ENCODE data around the gene ART1. TPM values are rescaled to one million over a fixed set of nuclear protein-coding genes. Genes with fewer than 3 reads are reported as not detected.
"Not testable (repeated sequence)": the region's sequence is repeated elsewhere in the genome, so short reads cannot be mapped to it uniquely, and the experiment has no call there.

Gene ART1
- total RNA-seq (under 1 TPM in 1 of 7 donors, not detected in 6; 0.15 TPM), polyA plus RNA-seq (not detected)
- long read RNA-seq, donor 1, partial matches to known transcripts: 0 of 2 reads
- long read RNA-seq, donor 1, other reads (novel, unspliced or antisense): 2 of 2 reads
- long read RNA-seq, donor 2: 0 reads
- long read RNA-seq, donor 3: 0 reads

GRCh38 chr11:3644817-3645235 is at the start of gene ART1:
TSS of gene ART1 (plus strand) at chr11:3645128. CDS start at chr11:3659214, 14,086 bp downstream.
- WGBS, 3 donors: 63 to 73% (median 68%) methylated on average over 4 of the region's 4 CpGs
- H3K27me3 ChIP-seq: no peaks in the 10 kb centered on the region
- DNase-seq: no peak
- H3K4me1 ChIP-seq (ENCODE audit: insufficient read depth): peaks cover 6% of the 10 kb centered on the region
- TF ChIP-seq POLR2A (IDR thresholded peaks at IDR 0.05): no peak
- no peak for TF ChIP-seq EP300 (IDR thresholded peaks at IDR 0.05)
- TF ChIP-seq, protein P1, sequence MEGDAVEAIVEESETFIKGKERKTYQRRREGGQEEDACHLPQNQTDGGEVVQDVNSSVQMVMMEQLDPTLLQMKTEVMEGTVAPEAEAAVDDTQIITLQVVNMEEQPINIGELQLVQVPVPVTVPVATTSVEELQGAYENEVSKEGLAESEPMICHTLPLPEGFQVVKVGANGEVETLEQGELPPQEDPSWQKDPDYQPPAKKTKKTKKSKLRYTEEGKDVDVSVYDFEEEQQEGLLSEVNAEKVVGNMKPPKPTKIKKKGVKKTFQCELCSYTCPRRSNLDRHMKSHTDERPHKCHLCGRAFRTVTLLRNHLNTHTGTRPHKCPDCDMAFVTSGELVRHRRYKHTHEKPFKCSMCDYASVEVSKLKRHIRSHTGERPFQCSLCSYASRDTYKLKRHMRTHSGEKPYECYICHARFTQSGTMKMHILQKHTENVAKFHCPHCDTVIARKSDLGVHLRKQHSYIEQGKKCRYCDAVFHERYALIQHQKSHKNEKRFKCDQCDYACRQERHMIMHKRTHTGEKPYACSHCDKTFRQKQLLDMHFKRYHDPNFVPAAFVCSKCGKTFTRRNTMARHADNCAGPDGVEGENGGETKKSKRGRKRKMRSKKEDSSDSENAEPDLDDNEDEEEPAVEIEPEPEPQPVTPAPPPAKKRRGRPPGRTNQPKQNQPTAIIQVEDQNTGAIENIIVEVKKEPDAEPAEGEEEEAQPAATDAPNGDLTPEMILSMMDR (IDR thresholded peaks at IDR 0.05): no peak
- no peaks in the 10 kb centered on the region for H3K9me3 ChIP-seq
- H3K36me3 ChIP-seq: no peaks in the 10 kb centered on the region
- H3K27ac ChIP-seq: no peak within 1 kb of the TSS
- no peak within 1 kb of the TSS for H3K4me3 ChIP-seq
- intact Hi-C loops (cut with DNase I): no loop called here

DNA sequence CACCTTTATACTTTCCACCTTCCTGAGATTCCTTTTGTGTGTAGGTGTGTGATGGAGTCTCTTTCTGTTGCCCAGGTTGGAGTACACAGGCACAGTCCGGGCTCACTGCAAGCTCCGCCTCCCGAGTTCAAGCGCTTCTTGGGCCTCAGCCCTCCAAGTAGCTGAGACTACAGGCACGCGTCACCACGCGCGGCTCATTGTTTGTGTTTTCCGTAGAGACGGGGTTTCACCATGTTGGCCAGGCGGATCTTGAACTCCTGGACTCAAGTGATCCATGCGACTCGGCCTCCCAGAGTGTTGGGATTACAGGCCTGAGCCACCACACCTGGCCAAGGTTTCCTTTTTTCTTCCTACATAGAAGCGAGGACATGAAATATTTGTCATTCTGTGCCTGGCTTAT is 47.2 kb upstream of the ART1 start:
- H3K36me3 ChIP-seq; intact Hi-C loops (cut with DNase I); H3K27ac ChIP-seq; H3K9me3 ChIP-seq; DNase-seq; H3K27me3 ChIP-seq; H3K4me1 ChIP-seq (ENCODE audit: insufficient read depth); H3K4me3 ChIP-seq: not testable (repeated sequence)
- WGBS, 3 donors: 93 to 97% (median 94%) methylated on average over 15 of the region's 15 CpGs

- H3K4me1 ChIP-seq (ENCODE audit: insufficient read depth); H3K36me3 ChIP-seq; intact Hi-C loops (cut with DNase I); H3K4me3 ChIP-seq; H3K27ac ChIP-seq; H3K27me3 ChIP-seq; DNase-seq; H3K9me3 ChIP-seq: not testable (repeated sequence)
- 73 to 78% (median 77%) methylated on average over 10 of the region's 10 CpGs for WGBS, 3 donors
Measured at GRCh38 chr11:3600201-3600600, 44.7 kb upstream of the ART1 start.

DNA sequence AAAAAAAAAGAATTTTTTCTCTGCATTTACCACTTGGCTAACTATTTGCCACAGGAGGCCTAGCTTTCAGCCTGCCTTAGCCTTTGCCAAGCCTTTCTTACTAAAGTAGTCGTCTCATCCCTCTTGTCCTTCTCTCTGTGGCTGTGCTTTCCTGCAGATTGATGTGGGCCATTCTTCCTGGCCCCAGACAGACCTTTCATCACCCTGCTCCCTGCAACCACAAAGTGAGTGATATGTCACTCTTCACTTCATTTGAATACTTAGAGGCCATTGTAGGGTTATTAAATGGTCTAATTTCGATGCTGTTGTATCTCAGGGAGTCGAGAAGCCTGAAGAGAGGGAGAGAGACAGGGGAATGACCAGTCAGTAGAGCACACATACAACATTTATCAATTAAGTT is 40.8 kb upstream of the ART1 start:
- no peaks in the 10 kb centered on the region for H3K36me3 ChIP-seq
- no peak overlapping the region for H3K27ac ChIP-seq
- no peak overlapping the region for H3K4me3 ChIP-seq
- no peak for TF ChIP-seq EP300 (IDR thresholded peaks at IDR 0.05)
- TF ChIP-seq POLR2A (IDR thresholded peaks at IDR 0.05): no peak
- TF ChIP-seq, protein P1 (IDR thresholded peaks at IDR 0.05): no peak
- 64 to 65% (median 64%) methylated on average over 3 of the region's 3 CpGs for WGBS, 3 donors
- DNase-seq: no peak
- H3K9me3 ChIP-seq: no peaks in the 10 kb centered on the region
- no peaks in the 10 kb centered on the region for H3K4me1 ChIP-seq (ENCODE audit: insufficient read depth)
- intact Hi-C loops (cut with DNase I): no loop called here
- no peaks in the 10 kb centered on the region for H3K27me3 ChIP-seq

DNA sequence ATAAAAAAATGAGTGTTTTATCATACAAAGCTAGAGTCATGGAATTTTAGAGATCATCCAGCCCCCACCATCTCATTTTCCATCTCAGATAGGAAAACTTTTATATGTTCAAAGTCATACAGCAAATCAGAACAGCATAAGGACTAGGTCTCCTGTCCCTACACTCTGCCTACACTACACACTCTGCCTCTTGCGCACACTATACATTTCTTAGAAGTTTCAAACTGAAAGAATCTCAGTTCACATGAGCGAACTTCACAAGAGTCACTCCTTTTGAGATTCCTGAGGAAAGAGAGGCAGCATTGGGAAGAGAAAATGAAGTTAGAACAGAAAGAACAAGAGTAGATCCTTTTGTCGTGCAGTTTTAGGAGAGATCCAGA is 39.7 kb upstream of the ART1 start:
- Histone ChIP-seq H3K36me3 (no peaks in the 10 kb centered on the region), H3K27me3 (no peaks in the 10 kb centered on the region), H3K9me3 (no peaks in the 10 kb centered on the region), H3K4me3 (no peak overlapping the region), H3K4me1 (ENCODE audit: insufficient read depth) (no peaks in the 10 kb centered on the region), H3K27ac (no peak overlapping the region)
- no peak for DNase-seq
- intact Hi-C loops (cut with DNase I): no loop called here
- TF ChIP-seq, protein P1 (IDR thresholded peaks at IDR 0.05): no peak
- TF ChIP-seq POLR2A (IDR thresholded peaks at IDR 0.05) (no peak), EP300 (IDR thresholded peaks at IDR 0.05) (no peak)
- WGBS, 3 donors: 79 to 85% (median 84%) methylated on average over 3 of the region's 3 CpGs

Measured in ovary (tissue), 10 donors.